ENCODE results near the gene CPT1B. TPM values are rescaled to one million over a fixed set of nuclear protein-coding genes. Genes with fewer than 3 reads are reported as not detected.

Gene CPT1B
- total and polyA plus RNA-seq, 2 of the 8 experiments (the other 6 are each of a cell fraction or from before 2014, with no cell fraction given), result 34.2 to 36.2 TPM

Other genes with a start within 250 kb of the CPT1B start
- 32.2 and 32.3 TPM in 2 replicates for gene PPP6R2, start 235.1 kb downstream of the CPT1B start, total RNA-seq (2021; fragmentation: NEBNext Ultra II Directional; extraction: Animal tissue kit (Norgen Biotek cat#: 25700))
- 25.0 and 33.1 TPM in 2 replicates for gene PPP6R2, start 235.1 kb downstream of the CPT1B start, polyA plus RNA-seq (2011; rRNA removed)
- 68.4 and 71.5 TPM in 2 replicates for gene SBF1, start 103.4 kb downstream of the CPT1B start, total RNA-seq (2021; fragmentation: NEBNext Ultra II Directional; extraction: Animal tissue kit (Norgen Biotek cat#: 25700))
- gene SBF1, start 103.4 kb downstream of the CPT1B start, polyA plus RNA-seq (2011; rRNA removed), result 29.1 and 53.7 TPM in 2 replicates
- gene ADM2, start 96.9 kb downstream of the CPT1B start, total RNA-seq (2021; fragmentation: NEBNext Ultra II Directional; extraction: Animal tissue kit (Norgen Biotek cat#: 25700)), result 7.5 and 8.0 TPM in 2 replicates
- gene ADM2, start 96.9 kb downstream of the CPT1B start, polyA plus RNA-seq (2011; rRNA removed), result 3.3 and 6.8 TPM in 2 replicates
- 0.30 and 0.33 TPM in 2 replicates for gene MIOX, start 91.6 kb downstream of the CPT1B start, total RNA-seq (2021; fragmentation: NEBNext Ultra II Directional; extraction: Animal tissue kit (Norgen Biotek cat#: 25700))
- gene MIOX, start 91.6 kb downstream of the CPT1B start, polyA plus RNA-seq (2011; rRNA removed), result 0.32 and 0.57 TPM in 2 replicates
- 31.3 and 34.3 TPM in 2 replicates for gene LMF2, start 70.7 kb downstream of the CPT1B start, total RNA-seq (2021; fragmentation: NEBNext Ultra II Directional; extraction: Animal tissue kit (Norgen Biotek cat#: 25700))
- gene LMF2, start 70.7 kb downstream of the CPT1B start, polyA plus RNA-seq (2011; rRNA removed), result 62.9 and 80.4 TPM in 2 replicates
- gene NCAPH2, start 70.2 kb downstream of the CPT1B start, total RNA-seq (2021; fragmentation: NEBNext Ultra II Directional; extraction: Animal tissue kit (Norgen Biotek cat#: 25700)), result 62.2 and 70.4 TPM in 2 replicates
- 73.8 and 81.6 TPM in 2 replicates for gene NCAPH2, start 70.2 kb downstream of the CPT1B start, polyA plus RNA-seq (2011; rRNA removed)
- gene SCO2, start 52.8 kb downstream of the CPT1B start, total RNA-seq (2021; fragmentation: NEBNext Ultra II Directional; extraction: Animal tissue kit (Norgen Biotek cat#: 25700)), result 2.2 TPM in 1 of 2 replicates, not detected in the other
- gene SCO2, start 52.8 kb downstream of the CPT1B start, polyA plus RNA-seq (2011; rRNA removed), result 2.0 and 2.5 TPM in 2 replicates
- gene TYMP, start 48.4 kb downstream of the CPT1B start, total RNA-seq (2021; fragmentation: NEBNext Ultra II Directional; extraction: Animal tissue kit (Norgen Biotek cat#: 25700)), result 0.43 and 0.46 TPM in 2 replicates
- gene TYMP, start 48.4 kb downstream of the CPT1B start, polyA plus RNA-seq (2011; rRNA removed), result 0.48 and 0.83 TPM in 2 replicates
- not detected in 2 replicates for gene KLHDC7B, start 32.5 kb downstream of the CPT1B start, total RNA-seq (2021; fragmentation: NEBNext Ultra II Directional; extraction: Animal tissue kit (Norgen Biotek cat#: 25700))
- not detected in 2 replicates for gene KLHDC7B, start 32.5 kb downstream of the CPT1B start, polyA plus RNA-seq (2011; rRNA removed)
- not detected in 2 replicates for gene SYCE3, start 15.5 kb downstream of the CPT1B start, total RNA-seq (2021; fragmentation: NEBNext Ultra II Directional; extraction: Animal tissue kit (Norgen Biotek cat#: 25700))
- gene SYCE3, start 15.5 kb downstream of the CPT1B start, polyA plus RNA-seq (2011; rRNA removed), result 1.9 and 2.9 TPM in 2 replicates
- gene CHKB, start 4.4 kb upstream of the CPT1B start, total RNA-seq (2021; fragmentation: NEBNext Ultra II Directional; extraction: Animal tissue kit (Norgen Biotek cat#: 25700)), result 42.2 and 51.8 TPM in 2 replicates
- 27.9 and 28.4 TPM in 2 replicates for gene CHKB, start 4.4 kb upstream of the CPT1B start, polyA plus RNA-seq (2011; rRNA removed)
- gene MAPK8IP2, start 22.4 kb upstream of the CPT1B start, total RNA-seq (2021; fragmentation: NEBNext Ultra II Directional; extraction: Animal tissue kit (Norgen Biotek cat#: 25700)), result 5.5 and 6.7 TPM in 2 replicates
- gene MAPK8IP2, start 22.4 kb upstream of the CPT1B start, polyA plus RNA-seq (2011; rRNA removed), result 1.5 and 1.7 TPM in 2 replicates
- 7.7 and 9.8 TPM in 2 replicates for gene ARSA, start 49.7 kb upstream of the CPT1B start, total RNA-seq (2021; fragmentation: NEBNext Ultra II Directional; extraction: Animal tissue kit (Norgen Biotek cat#: 25700))
- 10.1 and 14.3 TPM in 2 replicates for gene ARSA, start 49.7 kb upstream of the CPT1B start, polyA plus RNA-seq (2011; rRNA removed)
- gene SHANK3, start 94.4 kb upstream of the CPT1B start, total RNA-seq (2021; fragmentation: NEBNext Ultra II Directional; extraction: Animal tissue kit (Norgen Biotek cat#: 25700)), result 6.0 and 6.3 TPM in 2 replicates
- 1.5 and 2.8 TPM in 2 replicates for gene SHANK3, start 94.4 kb upstream of the CPT1B start, polyA plus RNA-seq (2011; rRNA removed)
- 0.56 TPM in 1 of 2 replicates, not detected in the other for gene ACR, start 159.8 kb upstream of the CPT1B start, total RNA-seq (2021; fragmentation: NEBNext Ultra II Directional; extraction: Animal tissue kit (Norgen Biotek cat#: 25700))
- 0.05 TPM in 1 of 2 replicates, not detected in the other for gene ACR, start 159.8 kb upstream of the CPT1B start, polyA plus RNA-seq (2011; rRNA removed)
- gene RABL2B, start 205.2 kb upstream of the CPT1B start, total RNA-seq (2021; fragmentation: NEBNext Ultra II Directional; extraction: Animal tissue kit (Norgen Biotek cat#: 25700)), result 16.2 and 17.1 TPM in 2 replicates
- gene RABL2B, start 205.2 kb upstream of the CPT1B start, polyA plus RNA-seq (2011; rRNA removed), result 26.5 and 26.9 TPM in 2 replicates